ENCODE results near the gene UBA3. TPM values are rescaled to one million over a fixed set of nuclear protein-coding genes. Genes with fewer than 3 reads are reported as not detected.

Gene UBA3
- total RNA-seq, 1 donor from 2014 or later = 144 TPM

DNA sequence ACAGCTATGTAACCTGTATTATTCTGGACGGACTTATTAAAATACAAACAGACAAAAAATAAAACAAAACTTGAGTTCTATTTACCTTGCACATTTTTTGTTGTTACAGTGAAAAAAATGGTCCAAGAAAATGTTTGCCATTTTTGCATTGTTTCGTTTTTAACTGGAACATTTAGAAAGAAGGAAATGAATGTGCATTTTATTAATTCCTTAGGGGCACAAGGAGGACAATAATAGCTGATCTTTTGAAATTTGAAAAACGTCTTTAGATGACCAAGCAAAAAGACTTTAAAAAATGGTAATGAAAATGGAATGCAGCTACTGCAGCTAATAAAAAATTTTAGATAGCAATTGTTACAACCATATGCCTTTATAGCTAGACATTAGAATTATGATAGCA, 25.2 kb upstream of the UBA3 start:
- H3K36me3 ChIP-seq = no peaks in the 10 kb centered on the region
- TF ChIP-seq EZH2phosphoT487 (IDR thresholded peaks at IDR 0.05) = no peak
- no peak for TF ChIP-seq CTCF (IDR thresholded peaks at IDR 0.05)
- no peak for TF ChIP-seq EZH2 (IDR thresholded peaks at IDR 0.05)
- no peak overlapping the region for H3K4me3 ChIP-seq
- no peak overlapping the region for H3K4me2 ChIP-seq
- H4K20me1 ChIP-seq (ENCODE audit: low read depth) = no peaks in the 10 kb centered on the region
- Mint-ChIP-seq H3K27me3 (ENCODE audit: insufficient read depth, low read depth) (no peaks in the 10 kb centered on the region), H3K4me3 (no peak overlapping the region), H3K9me3 (no peaks in the 10 kb centered on the region), H3K27ac (no peak overlapping the region), H3K4me1 (peaks cover 3% of the 10 kb centered on the region), H3K36me3 (peaks cover 13% of the 10 kb centered on the region)
- H3F3A ChIP-seq (ENCODE audit: low read depth) = no peaks in the 10 kb centered on the region
- DNase-seq (ENCODE audit: low spot score) = no peak
- no peak overlapping the region for H3K27ac ChIP-seq
- H3K9me3 ChIP-seq (ENCODE audit: low read depth) = no peaks in the 10 kb centered on the region
- no peaks in the 10 kb centered on the region for H3K27me3 ChIP-seq
- H3K9ac ChIP-seq = no peak overlapping the region
- no peak overlapping the region for H2AFZ ChIP-seq (replicated peaks)
- H3K79me2 ChIP-seq (ENCODE audit: low read depth) = no peaks in the 10 kb centered on the region
- no peaks in the 10 kb centered on the region for H3K4me1 ChIP-seq

- no peak for TF ChIP-seq CTCF (IDR thresholded peaks at IDR 0.05)
- no peak for TF ChIP-seq EZH2phosphoT487 (IDR thresholded peaks at IDR 0.05)
- TF ChIP-seq EZH2 (IDR thresholded peaks at IDR 0.05) = no peak
- Histone ChIP-seq H3F3A (ENCODE audit: low read depth) (no peaks in the 10 kb centered on the region), H3K27ac (no peak overlapping the region), H3K4me2 (no peak overlapping the region), H3K4me3 (no peak overlapping the region), H3K36me3 (no peaks in the 10 kb centered on the region), H2AFZ (replicated peaks) (no peak overlapping the region), H3K79me2 (ENCODE audit: low read depth) (no peaks in the 10 kb centered on the region), H4K20me1 (ENCODE audit: low read depth) (no peaks in the 10 kb centered on the region), H3K4me1 (no peaks in the 10 kb centered on the region), H3K27me3 (no peaks in the 10 kb centered on the region), H3K9ac (no peak overlapping the region), H3K9me3 (ENCODE audit: low read depth) (no peaks in the 10 kb centered on the region)
- no peak for DNase-seq (ENCODE audit: low spot score)
- H3K9me3 Mint-ChIP-seq = no peaks in the 10 kb centered on the region
- peaks cover 13% of the 10 kb centered on the region for H3K36me3 Mint-ChIP-seq
- no peak overlapping the region for H3K4me3 Mint-ChIP-seq
- peaks cover 3% of the 10 kb centered on the region for H3K4me1 Mint-ChIP-seq
- no peak overlapping the region for H3K27ac Mint-ChIP-seq
- H3K27me3 Mint-ChIP-seq (ENCODE audit: insufficient read depth, low read depth) = no peaks in the 10 kb centered on the region
These were observed 24.4 kb upstream of the UBA3 start for GRCh38 chr3:69104586-69104985.

DNA sequence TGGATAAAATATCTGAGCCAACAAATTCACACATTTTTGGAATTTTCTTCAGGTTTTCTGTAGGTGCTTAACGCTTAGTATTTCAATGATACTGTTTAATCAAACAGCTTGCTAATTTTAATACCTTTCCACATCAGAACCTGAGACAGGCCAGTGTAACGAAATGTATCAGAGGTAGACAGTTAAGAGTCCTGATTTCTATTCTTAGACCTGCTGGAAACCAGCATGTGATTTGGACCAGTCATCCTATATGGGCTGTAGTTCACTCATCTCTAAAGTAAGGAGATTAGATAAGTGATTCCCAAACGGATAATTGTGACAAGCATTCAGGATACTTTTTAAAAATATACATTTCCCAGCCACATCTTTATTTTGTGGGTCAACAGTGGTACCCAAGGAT, 23.0 kb upstream of the UBA3 start:
- Mint-ChIP-seq H3K4me1 (peaks cover 3% of the 10 kb centered on the region), H3K9me3 (no peaks in the 10 kb centered on the region), H3K27me3 (ENCODE audit: insufficient read depth, low read depth) (no peaks in the 10 kb centered on the region), H3K4me3 (no peak overlapping the region), H3K36me3 (peaks cover 13% of the 10 kb centered on the region), H3K27ac (no peak overlapping the region)
- Histone ChIP-seq H3K27ac (no peak overlapping the region), H3K4me2 (no peak overlapping the region), H3K27me3 (no peaks in the 10 kb centered on the region), H3K79me2 (ENCODE audit: low read depth) (no peaks in the 10 kb centered on the region), H4K20me1 (ENCODE audit: low read depth) (no peaks in the 10 kb centered on the region), H3K4me1 (no peaks in the 10 kb centered on the region), H3K4me3 (no peak overlapping the region), H3K36me3 (no peaks in the 10 kb centered on the region), H3K9ac (no peak overlapping the region), H3F3A (ENCODE audit: low read depth) (no peaks in the 10 kb centered on the region), H3K9me3 (ENCODE audit: low read depth) (no peaks in the 10 kb centered on the region), H2AFZ (replicated peaks) (no peak overlapping the region)
- no peak for TF ChIP-seq EZH2 (IDR thresholded peaks at IDR 0.05)
- TF ChIP-seq CTCF (IDR thresholded peaks at IDR 0.05) = no peak
- no peak for TF ChIP-seq EZH2phosphoT487 (IDR thresholded peaks at IDR 0.05)
- DNase-seq (ENCODE audit: low spot score) = no peak

Measured in neural progenitor cell (in vitro differentiated cells).